Stimulated activated CD4-positive, alpha-beta T cell treated with anti-CD3 and anti-CD28 coated beads, Interleukin-12 subunit alpha, Interleukin-12 subunit beta, amount 100 ng/mL, for 4 hours (primary cell): ENCODE results near the gene DOCK1.
A peak's percentile ranks its signal among the peaks of the same experiment; 100 is the strongest.

Experiments used
- DNase-seq: peaks from one replicate; pipeline ENCODE4 v3.0.0-alpha.2; 2020

The DOCK1 gene

DNA sequence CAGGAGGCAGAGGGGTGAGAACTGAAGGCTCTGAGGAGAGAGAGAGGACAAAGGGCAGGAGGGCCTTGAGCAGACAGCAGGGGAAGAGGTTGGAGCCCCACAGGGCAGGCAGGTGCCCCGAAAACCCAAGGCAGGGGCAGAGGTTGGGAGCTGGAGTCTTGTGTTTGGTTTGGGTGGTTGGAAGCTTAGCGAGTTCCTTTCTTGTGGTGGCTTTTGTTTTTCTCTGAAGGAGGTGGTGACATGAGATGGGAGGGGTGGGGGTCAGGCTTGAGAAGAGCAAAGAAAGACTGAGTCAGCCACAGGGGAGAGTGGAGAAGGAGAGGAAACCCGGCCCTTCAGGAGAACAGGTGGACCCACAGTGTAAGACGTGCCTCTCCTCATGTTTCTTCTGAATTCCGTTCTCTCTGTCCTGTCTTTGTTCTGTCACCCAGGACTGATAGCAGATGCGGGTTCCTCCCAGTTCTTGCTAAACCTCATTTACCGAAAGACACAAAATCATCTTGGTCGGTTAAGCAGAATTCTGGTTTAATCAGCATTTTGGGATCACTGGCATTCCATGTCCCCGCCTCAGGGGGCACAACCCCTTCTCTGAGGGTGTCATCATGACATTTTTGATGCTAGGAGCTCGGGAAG is 195.9 kb downstream of the DOCK1 start:
- DNase-seq = no peak

DNA sequence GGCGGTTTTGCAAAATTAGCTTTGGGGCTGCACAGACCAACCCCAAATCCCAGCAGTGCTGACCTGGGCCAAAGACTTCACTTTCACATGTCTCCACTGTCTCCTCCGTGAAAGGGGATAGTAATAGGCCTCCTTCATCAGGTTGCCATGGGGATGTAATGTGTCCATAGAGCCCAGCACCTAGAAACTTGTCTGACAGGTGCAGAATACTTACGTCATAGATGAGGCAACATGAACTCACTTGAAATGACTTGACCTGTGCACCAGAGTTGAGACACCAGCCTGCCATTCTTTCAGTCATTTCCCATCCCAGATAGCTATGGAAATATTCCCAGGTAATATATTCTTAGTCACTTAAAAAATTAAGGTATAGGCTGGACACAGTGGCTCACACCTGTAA is 196.9 kb downstream of the DOCK1 start:
- no peak for DNase-seq

DNA sequence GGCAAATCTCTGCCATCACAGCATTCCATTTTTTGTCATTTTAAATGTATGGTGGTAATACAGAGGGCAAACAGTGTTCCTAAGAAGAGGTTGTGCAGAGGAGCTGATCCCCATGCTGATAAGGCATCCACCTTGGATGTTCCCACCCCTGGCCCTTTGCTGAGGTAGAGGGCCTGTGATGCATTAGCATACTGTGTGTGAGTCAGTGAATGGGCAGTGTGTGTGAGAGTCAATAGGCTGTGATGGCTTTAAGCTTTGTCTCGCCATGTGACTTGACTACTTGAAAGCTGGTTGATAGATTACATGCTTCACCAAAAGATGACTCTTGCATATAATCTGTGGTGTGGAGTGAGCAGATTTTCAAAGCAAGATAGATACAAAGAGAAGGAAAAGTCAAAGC is 209.9 kb downstream of the DOCK1 start:
- DNase-seq = no peak

DNA sequence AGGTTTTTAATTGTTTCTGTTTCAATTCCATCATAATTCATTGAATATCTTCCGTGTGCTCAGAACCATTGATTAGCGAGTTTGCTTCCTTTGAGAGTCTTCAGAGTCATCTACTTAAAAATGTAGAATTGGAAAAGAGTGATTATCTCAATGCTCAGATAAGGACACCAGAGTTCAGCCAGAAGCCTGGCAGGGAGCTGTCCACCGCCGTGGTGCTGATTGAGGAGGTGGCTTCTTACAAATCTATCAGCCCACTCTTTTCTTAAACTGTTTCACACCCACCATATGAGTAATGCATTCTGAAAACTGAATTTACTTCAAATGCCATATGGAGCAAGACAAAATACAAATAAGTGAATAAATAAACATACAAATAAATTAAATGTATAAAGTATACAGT is 211.9 kb downstream of the DOCK1 start:
- DNase-seq = peak; percentile 10

DNA sequence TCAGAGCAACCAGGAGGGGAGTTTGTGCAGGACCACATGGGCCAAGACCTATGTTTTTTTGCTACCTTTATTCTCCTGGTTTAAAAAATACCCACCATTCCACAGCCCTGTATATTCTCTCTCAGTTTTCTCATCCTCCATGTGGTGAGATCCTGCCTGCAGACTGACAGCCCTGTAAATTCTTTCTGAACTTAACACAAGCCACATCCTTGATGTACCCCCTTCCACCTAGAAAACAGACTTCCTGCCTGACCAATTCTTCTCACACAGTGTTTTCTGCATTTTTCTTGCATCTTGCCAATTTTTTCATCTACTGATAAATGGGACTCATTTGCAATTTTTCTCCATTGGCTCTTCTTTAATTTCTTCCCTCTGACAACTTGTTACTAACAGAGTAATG is 212.8 kb downstream of the DOCK1 start:
- DNase-seq = no peak

DNA sequence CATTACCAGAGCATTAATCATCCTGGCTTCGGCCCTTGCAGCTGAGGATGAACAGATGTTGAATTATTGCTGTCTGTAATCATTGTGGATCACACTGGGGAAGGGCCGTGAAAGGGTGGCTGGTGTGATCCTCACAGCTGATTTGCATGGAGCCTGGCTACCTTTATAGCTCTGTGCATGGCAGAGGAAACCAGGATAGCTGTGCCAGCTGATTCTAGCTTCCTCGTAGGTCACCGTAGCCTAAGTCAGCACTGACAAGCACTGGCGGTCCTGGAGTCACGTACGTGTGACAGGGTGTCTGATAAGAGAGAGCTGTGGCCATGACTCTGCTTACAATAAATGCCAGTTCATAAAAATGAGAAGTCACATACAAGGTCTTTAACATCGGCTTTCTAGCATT is 214.7 kb downstream of the DOCK1 start:
- DNase-seq = no peak

DNA sequence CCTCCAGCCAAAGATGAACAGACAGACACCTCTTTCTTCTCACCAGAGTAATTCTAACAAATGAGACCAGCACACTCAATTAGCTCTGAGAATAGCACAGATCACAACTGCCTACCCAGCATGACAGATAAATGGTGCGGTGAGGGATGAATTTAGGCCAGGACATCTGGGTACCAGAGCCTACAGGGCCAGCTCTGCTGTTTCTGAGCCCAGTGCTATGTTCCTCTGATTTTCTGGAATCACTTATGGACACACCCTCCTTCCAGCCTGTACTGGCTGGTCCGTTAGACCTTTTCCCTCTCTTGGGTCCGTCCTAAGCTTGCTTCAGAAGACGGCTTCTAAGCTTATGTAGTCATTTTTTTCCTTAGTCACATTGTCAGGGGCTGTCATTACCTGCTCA is 217.6 kb downstream of the DOCK1 start:
- no peak for DNase-seq

DNA sequence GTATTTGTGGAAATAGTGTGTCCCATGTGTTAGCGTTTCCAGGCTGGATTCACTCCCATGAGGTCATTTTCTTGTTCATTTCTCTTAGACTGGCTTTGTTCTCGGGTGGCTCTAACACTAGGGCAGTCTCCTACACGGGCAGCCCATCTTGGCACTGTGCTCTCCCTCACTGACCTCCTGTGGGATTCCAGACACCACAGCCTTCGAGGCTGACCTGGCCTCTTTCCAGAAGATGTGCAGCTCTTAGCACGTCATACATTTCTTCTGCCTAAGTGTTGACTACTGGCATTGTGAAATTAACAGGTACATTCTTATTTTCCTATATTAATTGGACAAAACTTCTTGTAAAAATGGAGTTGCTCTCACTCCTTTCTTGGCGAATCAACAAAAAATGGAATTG is 218.4 kb downstream of the DOCK1 start:
- DNase-seq = no peak

DNA sequence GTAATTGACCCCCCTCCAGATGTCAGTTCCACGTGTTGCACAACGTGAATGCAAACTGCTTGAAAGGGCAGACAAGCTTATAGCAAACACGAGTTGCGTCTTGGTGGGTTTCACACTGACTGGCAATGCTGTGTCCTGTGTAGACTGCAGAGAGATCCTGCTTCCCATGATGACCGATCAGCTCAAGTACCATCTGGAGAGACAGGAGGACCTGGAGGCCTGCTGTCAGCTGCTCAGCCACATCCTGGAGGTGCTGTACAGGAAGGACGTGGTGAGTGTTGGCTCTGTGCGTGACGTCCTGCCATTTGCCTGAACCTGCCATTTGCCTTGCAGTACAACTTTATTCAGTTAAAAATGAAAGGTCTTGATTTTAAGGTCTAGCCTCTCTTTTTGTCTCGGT is 220.1 kb downstream of the DOCK1 start:
- no peak for DNase-seq

DNA sequence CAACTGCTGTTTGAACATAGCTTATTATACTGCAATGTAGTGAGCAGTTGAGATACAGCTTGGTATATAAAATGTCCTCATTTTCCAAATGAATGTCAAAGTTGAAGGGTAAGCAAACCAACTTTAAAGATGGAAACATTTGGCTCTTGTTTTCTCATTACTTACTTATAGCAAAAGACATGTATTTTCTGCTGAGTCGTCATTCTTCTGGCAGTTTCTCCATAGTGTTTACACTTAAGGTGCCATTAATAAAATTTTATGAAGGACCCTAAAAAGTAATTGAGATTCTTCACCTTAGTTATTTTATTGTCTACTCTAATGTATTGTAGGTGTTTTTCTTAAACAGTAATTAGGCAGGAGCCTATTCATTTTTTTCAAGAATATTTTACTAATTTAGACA is 222.6 kb downstream of the DOCK1 start:
- DNase-seq = no peak

DNA sequence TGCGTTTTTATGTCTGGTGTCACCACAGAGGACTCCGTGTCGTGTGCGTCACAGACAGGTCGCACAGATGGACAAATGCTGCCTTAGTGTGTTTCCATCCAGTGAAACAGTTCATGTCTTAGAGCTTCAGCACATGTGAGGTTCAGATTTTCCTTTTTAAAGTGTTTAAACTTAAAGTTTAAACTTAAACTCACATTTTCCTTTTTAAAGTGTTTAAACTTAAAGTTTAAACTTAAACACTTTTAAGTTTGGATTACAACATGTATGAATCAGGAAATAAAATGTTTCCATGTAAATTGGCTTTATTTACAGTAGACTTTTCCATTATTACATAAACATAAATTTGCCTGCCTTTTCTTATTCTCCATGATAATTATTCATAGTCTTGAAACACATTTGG is 223.9 kb downstream of the DOCK1 start:
- no peak for DNase-seq

DNA sequence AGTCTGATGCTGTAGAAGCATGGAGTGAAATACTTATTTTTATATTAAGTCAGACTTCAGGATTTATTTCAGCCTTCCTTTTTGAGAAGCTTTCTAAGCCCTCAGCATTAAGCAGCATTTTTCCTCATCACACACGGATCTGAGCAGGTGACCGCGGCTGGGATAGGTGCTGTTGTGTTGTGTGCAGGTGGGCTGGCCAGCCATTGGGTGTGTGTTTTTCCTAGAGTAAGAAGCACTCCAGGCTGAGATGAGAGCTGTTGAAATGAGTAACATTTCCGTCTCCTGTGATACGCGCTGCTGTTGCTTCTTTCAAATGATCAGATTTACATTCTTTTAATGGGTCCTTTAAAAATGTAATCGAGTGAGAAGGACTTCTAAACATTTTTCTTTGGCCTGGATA is 227.2 kb downstream of the DOCK1 start:
- DNase-seq = no peak

DNA sequence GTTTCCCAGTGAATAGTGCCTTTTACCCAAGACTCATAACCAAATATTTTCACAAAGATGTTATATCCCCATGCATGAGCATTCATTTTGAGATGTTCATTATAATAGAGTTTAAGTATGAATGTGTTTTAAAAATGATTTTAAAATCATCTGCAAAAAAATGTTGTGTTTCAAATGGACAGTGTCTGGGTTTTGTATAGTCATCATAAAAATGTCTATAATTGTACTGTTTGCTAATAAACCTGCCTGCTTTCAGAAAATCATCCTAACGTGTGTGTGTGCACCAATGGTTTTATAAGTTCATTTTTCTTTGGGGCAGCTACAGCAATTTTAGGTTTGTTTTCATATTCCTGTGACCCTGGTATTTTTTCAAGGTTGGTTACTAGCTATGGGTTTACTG is 228.0 kb downstream of the DOCK1 start:
- DNase-seq = no peak

DNA sequence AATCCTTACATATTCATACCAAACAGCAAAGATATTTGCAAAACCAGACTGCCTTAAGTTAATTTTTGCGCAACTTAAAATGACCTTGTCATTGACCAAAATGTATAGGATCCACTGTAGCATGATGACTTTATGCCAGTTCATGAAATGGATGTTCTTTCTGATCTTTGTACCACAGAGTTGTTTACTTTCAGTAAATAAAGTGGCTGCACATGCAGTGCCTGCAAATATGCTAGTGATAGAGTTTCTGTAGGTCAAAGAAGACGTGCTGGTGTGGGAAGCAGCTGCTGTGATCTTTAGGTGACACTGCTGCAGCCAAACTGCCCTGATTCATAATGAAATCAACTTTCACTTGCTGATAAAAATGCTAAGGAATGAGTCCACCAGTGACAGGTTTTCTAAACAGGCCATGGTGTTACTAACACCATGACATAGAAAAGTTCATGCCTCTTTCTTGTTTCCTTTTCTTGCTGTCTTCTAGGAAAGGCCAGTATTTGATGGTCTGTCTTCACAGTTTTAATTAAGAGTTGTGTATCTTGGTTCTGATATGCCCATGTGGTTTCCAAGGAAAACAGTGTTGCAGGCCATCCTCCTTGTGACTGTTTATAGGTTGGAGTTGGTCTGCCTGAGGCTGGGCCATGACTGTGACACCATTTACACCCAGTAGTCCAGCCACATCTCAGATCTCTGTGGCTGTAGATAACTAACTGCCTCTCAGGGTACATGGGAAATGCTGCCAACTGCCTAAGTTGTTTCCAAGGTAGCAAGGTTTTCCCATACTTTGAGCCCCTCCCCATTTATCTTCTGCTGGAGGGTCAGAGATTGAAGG is 228.7 kb downstream of the DOCK1 start:
- DNase-seq = no peak

DNA sequence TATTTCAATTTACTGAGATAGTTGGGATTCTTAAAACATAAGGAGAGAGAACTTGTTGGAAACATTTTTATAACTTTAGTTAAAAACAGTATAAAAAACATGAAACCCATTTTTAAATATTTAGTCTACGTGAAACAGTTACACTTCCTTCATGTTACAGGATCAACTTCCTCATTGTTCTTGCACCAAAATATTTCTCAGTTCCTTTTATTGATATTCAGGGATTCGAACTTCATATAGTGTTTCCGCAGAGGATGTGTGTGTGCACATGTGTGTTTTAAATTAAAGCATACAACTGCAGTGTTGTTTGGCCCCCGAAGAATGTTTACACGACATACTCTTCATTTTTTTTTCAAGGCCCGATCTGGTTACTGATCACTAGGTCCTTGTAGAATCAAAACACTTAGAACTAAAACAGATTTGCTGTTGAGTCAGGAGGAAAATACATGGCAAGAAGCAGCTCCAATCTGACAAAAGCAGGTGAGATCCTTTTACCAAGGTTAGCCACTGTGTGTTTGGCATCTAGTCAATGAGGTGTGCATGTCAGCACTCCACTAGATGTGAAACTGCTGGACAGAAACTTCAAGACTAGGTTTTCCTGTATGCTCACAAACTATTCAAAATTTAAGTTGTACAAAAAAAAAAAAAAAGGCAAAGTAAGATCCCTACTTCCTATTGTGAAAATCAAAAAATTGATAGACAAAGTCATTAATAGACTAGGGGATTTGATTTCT is 230.8 kb downstream of the DOCK1 start:
- DNase-seq = no peak

DNA sequence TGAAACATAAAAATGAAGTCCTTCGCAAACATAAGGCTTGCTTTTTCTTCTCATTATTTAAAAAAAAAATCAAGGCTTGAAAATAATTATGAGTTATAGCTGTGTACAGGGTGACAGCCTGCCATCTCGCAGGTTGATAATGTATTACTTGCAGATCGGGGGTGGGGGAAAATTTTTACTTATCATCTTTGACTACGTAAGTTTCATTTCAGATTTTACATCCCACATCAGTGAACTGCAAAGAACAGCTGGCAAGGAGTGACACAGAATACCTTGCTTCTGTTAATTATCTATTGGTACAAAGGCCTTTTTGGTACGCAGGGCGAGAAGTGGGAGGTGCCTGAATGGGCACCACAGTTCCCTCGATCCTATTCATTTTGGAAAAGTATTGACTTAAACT is 232.2 kb downstream of the DOCK1 start:
- DNase-seq = no peak

DNA sequence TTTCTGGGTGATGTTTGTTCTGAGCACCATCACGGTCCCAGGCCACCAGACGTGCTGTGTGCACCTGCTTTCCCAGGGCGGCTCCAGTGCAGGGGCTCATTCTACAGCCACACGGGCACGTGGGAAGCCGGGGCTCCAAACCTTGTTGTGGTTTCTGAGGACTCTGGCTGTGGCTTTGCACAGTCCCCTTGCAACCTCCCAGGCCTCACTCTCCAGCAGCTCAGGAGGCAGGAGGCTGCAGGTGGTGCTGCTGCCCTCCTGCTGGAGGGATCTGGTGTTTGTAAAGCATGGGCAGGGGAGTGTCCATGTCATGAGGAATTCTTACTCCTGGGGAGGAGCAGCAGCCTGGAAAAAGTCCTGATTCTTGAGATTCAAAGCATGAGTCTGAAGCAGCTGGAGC is 236.9 kb downstream of the DOCK1 start:
- DNase-seq = no peak

DNA sequence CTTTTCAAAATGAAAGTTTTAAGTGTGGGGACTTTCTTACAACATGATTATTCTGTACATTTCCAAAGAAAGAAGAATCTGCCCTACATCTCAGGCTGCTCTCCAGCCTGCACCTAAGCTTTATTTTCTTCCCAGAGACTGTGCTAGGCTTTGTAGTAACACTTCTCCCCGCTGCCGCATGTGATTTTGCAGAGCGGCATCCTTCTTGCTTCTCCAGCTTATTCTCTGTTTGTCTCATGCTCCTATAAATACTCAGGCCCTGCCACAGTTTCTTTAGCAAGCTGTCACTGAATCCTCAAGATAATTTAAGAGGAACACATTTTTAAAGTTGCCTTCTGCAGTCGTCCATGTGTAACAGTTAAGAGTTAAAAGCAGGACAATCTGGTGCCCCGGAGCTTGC is 237.6 kb downstream of the DOCK1 start:
- no peak for DNase-seq

DNA sequence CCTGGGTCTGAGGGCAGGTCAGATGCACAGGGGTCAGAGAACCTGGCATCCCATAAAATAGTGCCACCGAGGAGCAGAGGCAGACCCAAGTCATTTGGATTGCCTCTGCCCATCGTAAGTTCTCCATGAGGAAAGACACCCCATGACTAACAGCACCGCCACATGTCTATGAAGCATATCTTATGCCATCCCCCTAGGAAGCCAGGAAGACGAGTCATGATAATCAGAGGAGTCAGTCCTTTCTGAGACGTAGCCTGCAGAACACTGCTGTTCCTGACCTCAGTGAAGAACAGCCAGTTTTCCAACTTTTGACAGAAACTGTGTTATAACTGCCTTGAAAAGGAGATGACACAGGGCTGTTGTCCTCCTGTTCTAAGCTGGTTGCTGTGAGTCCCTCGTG is 239.9 kb downstream of the DOCK1 start:
- DNase-seq = no peak

DNA sequence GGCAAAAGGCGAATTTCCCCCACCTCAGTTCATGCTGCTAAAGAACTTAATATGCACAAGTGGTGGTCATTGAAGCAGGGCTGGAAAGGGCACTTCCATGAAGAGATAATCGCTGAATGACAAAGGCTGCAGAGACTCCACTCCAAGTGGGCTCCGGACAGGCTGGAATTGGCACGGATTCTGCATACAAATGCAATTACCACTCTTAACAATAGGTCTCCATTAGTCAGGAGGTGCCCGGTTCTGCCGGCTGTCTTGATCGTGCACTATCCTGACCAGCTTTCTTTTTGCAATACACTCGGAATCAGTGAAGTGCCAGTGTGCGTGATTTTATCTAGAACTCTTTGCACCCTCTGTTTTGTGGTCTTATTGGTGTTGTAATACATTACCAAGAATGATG is 241.4 kb downstream of the DOCK1 start:
- DNase-seq = no peak

DNA sequence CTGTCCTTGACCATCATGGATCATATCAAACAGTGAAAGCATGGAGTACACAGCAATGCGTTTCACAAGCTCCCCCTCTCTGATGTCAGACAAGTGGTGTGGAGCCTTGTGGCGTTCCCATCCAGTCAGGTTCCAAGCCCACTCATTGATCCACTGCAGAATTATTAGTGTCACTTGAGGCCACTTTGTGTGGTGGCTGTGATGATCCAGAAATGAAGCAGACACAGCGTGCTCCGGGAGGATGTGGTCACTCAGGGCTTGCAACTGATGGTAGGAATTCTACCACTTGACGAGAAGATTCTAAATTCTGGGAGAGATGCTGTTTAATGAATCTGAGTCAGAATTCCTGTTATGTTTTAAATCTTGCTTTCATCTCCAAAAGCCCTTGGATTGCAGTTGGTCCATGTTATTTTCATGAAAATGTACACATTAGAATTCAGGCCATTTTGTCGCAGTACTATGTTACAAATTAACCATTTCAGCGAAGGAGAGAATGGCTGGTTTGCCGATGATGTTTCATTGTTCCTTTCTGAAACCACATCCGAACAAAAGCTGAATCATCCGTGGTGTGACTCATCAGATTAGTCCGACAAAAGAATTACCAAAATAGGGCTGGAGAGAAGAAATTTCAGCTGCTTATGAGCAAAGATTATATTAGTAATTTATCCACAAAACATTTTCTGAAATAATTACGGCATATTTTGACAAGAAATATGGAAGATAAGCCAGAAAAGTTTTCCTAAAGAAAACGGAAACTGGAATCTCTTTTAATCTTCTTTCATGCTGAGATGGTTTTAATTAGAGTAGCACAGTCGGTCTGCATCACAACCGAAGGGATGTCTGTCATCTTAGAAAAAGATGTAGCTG is 243.1 kb downstream of the DOCK1 start:
- no peak for DNase-seq

DNA sequence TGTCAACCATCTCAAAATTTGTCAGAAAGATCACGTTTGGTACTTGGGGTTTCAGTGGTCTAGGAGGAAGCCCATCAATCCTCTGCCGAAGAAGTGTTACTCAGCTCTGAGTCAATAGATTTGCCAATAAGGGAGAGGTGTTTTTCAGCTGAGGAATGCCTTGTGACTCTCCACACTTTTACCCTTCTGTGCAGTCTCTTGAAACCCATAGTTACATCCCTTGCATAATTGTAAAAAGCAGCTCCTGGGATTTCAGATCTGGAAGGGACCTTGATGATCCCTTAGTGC is 243.6 kb downstream of the DOCK1 start:
- no peak for DNase-seq

DNA sequence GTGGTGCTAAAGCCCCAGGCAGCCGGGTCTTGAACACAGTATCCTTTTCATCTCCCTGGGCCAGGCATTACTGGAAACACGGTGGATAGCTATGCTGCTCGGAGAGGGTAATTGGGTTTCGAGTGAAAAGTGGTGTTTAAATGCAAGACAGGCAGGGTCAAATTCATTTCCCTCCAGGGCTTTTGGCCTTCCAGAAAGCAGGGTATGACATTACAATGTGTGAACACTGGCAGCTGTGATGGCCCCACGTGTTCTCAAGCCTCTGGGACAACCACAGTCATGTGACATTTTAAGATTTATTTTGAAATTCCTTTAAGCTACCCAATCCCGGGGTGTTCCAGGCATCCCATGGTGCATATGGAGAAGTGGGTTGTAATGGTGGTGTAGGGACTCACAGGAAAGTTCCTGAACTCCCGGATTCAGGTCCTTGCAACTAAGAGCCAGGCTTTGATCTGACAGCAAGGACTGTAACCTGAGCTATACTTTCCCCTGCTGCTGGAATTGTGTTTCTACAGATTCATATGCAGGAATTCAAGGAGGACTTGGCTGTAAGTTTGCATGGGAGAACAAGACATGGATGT is 244.4 kb downstream of the DOCK1 start:
- DNase-seq = no peak
